ENCODE results near the gene PARN. TPM values are rescaled to one million over a fixed set of nuclear protein-coding genes. Genes with fewer than 3 reads are reported as not detected.
"Not testable (repeated sequence)": the region's sequence is repeated elsewhere in the genome, so short reads cannot be mapped to it uniquely, and the experiment has no call there.

Gene PARN
- total RNA-seq, 1 donor from 2014 or later, result 24.5 TPM

GRCh38 chr16:14576532-14576931 lies 53.5 kb downstream of the PARN start:
- no peaks in the 10 kb centered on the region for H3K9me3 ChIP-seq (ENCODE audit: control insufficient read depth in 3 of 3, low read length in 3 of 3)
- no peak overlapping the region for H3K9ac ChIP-seq (ENCODE audit: low read depth in 1 of 3, low read length in 3 of 3)
- no peak overlapping the region for H3K4me3 ChIP-seq (ENCODE audit: low read length in 3 of 3)
- no peaks in the 10 kb centered on the region for H3K4me1 ChIP-seq (ENCODE audit: control insufficient read depth in 3 of 3, insufficient read depth in 3 of 3, low read length in 3 of 3)
- H3K36me3 ChIP-seq (ENCODE audit: control insufficient read depth in 3 of 3, insufficient read depth in 3 of 3, low read length in 3 of 3), result peaks cover 22 to 53% (median 42%) of the 10 kb centered on the region in 3 donors
- H3K27me3 ChIP-seq (ENCODE audit: control insufficient read depth in 3 of 3, insufficient read depth in 3 of 3, low read length in 3 of 3), result no peaks in the 10 kb centered on the region
- no peak overlapping the region for H3K27ac ChIP-seq (ENCODE audit: low read depth, low read length)

GRCh38 chr16:14576069-14576468 lies 54.0 kb downstream of the PARN start:
- H3K4me3 ChIP-seq (ENCODE audit: low read length in 3 of 3), result no peak overlapping the region
- H3K9me3 ChIP-seq (ENCODE audit: control insufficient read depth in 3 of 3, low read length in 3 of 3), result no peaks in the 10 kb centered on the region
- H3K36me3 ChIP-seq (ENCODE audit: control insufficient read depth in 3 of 3, insufficient read depth in 3 of 3, low read length in 3 of 3), result peaks cover 22 to 49% (median 37%) of the 10 kb centered on the region in 3 donors
- H3K27me3 ChIP-seq (ENCODE audit: control insufficient read depth in 3 of 3, insufficient read depth in 3 of 3, low read length in 3 of 3), result no peaks in the 10 kb centered on the region
- no peak overlapping the region for H3K27ac ChIP-seq (ENCODE audit: low read depth, low read length)
- H3K4me1 ChIP-seq (ENCODE audit: control insufficient read depth in 3 of 3, insufficient read depth in 3 of 3, low read length in 3 of 3), result no peaks in the 10 kb centered on the region
- H3K9ac ChIP-seq (ENCODE audit: low read depth in 1 of 3, low read length in 3 of 3), result no peak overlapping the region

DNA sequence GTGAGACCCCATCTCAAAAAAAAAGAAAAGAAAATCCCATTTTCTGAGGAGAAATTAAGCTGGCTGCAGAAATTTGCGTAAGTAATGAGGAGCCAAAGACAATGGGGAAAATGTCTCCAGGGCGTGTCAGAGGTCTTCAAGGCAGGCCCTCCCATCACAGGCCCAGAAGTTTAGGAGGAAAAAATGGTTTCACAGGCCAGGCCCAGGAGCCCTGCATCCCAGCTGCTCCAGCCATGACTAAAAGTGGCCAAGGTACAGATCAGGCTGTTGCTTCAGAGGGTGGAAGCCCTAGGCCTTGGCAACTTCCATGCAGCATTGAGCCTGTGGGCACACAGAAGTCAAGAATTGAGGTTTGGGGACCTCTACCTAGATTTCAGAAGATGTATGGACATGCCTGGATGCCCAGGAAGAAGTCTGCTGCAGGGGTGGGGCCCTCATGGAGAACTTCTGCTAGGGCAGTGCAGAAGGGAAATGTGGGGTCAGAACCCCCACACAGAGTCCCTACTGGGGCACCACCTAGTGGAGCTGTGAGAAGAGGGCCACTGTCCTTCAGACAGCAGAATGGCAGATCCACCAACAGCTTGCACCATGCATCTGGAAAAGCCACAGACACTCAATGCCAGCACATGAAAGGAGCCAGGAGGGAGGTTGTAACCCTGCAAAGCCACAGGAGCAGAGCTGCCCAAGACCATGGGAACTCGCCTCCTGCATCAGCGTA lies 55.2 kb downstream of the PARN start:
- H3K27me3 ChIP-seq (ENCODE audit: control insufficient read depth in 3 of 3, insufficient read depth in 3 of 3, low read length in 3 of 3); H3K27ac ChIP-seq (ENCODE audit: low read depth, low read length); H3K9ac ChIP-seq (ENCODE audit: low read depth in 1 of 3, low read length in 3 of 3); H3K4me1 ChIP-seq (ENCODE audit: control insufficient read depth in 3 of 3, insufficient read depth in 3 of 3, low read length in 3 of 3); H3K9me3 ChIP-seq (ENCODE audit: control insufficient read depth in 3 of 3, low read length in 3 of 3); H3K4me3 ChIP-seq (ENCODE audit: low read length in 3 of 3): not testable (repeated sequence)
- peaks cover 19 to 39% (median 30%) of the 10 kb centered on the region in 3 donors for H3K36me3 ChIP-seq (ENCODE audit: control insufficient read depth in 3 of 3, insufficient read depth in 3 of 3, low read length in 3 of 3)

- Histone ChIP-seq H3K27ac (ENCODE audit: low read depth, low read length) (no peak overlapping the region), H3K9ac (ENCODE audit: low read depth in 1 of 3, low read length in 3 of 3) (no peak overlapping the region), H3K4me3 (ENCODE audit: low read length in 3 of 3) (no peak overlapping the region), H3K27me3 (ENCODE audit: control insufficient read depth in 3 of 3, insufficient read depth in 3 of 3, low read length in 3 of 3) (no peaks in the 10 kb centered on the region), H3K36me3 (ENCODE audit: control insufficient read depth in 3 of 3, insufficient read depth in 3 of 3, low read length in 3 of 3) (peaks cover 7 to 25% (median 22%) of the 10 kb centered on the region in 3 donors), H3K4me1 (ENCODE audit: control insufficient read depth in 3 of 3, insufficient read depth in 3 of 3, low read length in 3 of 3) (no peaks in the 10 kb centered on the region), H3K9me3 (ENCODE audit: control insufficient read depth in 3 of 3, low read length in 3 of 3) (no peaks in the 10 kb centered on the region)
Measured at GRCh38 chr16:14572535-14572934, 57.5 kb downstream of the PARN start.

DNA sequence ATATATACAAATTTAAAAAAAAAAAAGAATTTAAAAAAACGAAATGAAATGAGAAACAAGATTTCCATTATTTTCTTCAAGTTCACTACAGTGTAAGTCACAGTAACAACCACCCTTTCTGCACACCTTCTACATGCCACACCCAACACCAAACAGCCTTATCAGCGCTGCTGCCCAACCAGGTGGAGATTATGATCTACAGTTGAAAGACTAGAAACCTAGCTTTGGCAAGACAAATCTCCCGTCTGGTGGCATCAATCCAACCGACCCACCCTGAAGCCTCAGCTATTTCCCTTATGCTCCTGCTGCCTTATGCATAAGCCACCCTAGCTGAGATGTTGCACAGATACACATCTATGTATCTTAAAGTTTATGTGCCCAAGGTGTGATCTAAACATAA lies 60.8 kb downstream of the PARN start:
- no peaks in the 10 kb centered on the region for H3K27me3 ChIP-seq (ENCODE audit: control insufficient read depth in 3 of 3, insufficient read depth in 3 of 3, low read length in 3 of 3)
- H3K9me3 ChIP-seq (ENCODE audit: control insufficient read depth in 3 of 3, low read length in 3 of 3), result no peaks in the 10 kb centered on the region
- no peak overlapping the region for H3K4me3 ChIP-seq (ENCODE audit: low read length in 3 of 3)
- H3K27ac ChIP-seq (ENCODE audit: low read depth, low read length), result no peak overlapping the region
- H3K4me1 ChIP-seq (ENCODE audit: control insufficient read depth in 3 of 3, insufficient read depth in 3 of 3, low read length in 3 of 3), result peaks cover 0 to 11% (median 0%) of the 10 kb centered on the region in 3 donors
- no peak overlapping the region for H3K9ac ChIP-seq (ENCODE audit: low read depth in 1 of 3, low read length in 3 of 3)
- H3K36me3 ChIP-seq (ENCODE audit: control insufficient read depth in 3 of 3, insufficient read depth in 3 of 3, low read length in 3 of 3), result peaks cover 2 to 10% (median 4%) of the 10 kb centered on the region in 3 donors

- H3K36me3 ChIP-seq (ENCODE audit: control insufficient read depth in 3 of 3, insufficient read depth in 3 of 3, low read length in 3 of 3), result peaks cover 0 to 3% (median 2%) of the 10 kb centered on the region in 3 donors
- H3K9ac ChIP-seq (ENCODE audit: low read depth in 1 of 3, low read length in 3 of 3), result no peak overlapping the region
- peaks cover 0 to 18% (median 0%) of the 10 kb centered on the region in 3 donors for H3K4me1 ChIP-seq (ENCODE audit: control insufficient read depth in 3 of 3, insufficient read depth in 3 of 3, low read length in 3 of 3)
- no peak overlapping the region for H3K4me3 ChIP-seq (ENCODE audit: low read length in 3 of 3)
- H3K9me3 ChIP-seq (ENCODE audit: control insufficient read depth in 3 of 3, low read length in 3 of 3), result no peaks in the 10 kb centered on the region
- no peaks in the 10 kb centered on the region for H3K27me3 ChIP-seq (ENCODE audit: control insufficient read depth in 3 of 3, insufficient read depth in 3 of 3, low read length in 3 of 3)
- H3K27ac ChIP-seq (ENCODE audit: low read depth, low read length), result no peak overlapping the region
Measured at GRCh38 chr16:14566599-14566998, 63.5 kb downstream of the PARN start.

GRCh38 chr16:14565688-14566025 lies 64.4 kb downstream of the PARN start:
- peaks cover 0 to 18% (median 0%) of the 10 kb centered on the region in 3 donors for H3K4me1 ChIP-seq (ENCODE audit: control insufficient read depth in 3 of 3, insufficient read depth in 3 of 3, low read length in 3 of 3)
- no peak overlapping the region for H3K4me3 ChIP-seq (ENCODE audit: low read length in 3 of 3)
- H3K9me3 ChIP-seq (ENCODE audit: control insufficient read depth in 3 of 3, low read length in 3 of 3), result no peaks in the 10 kb centered on the region
- no peak overlapping the region for H3K27ac ChIP-seq (ENCODE audit: low read depth, low read length)
- H3K9ac ChIP-seq (ENCODE audit: low read depth in 1 of 3, low read length in 3 of 3), result no peak overlapping the region
- H3K36me3 ChIP-seq (ENCODE audit: control insufficient read depth in 3 of 3, insufficient read depth in 3 of 3, low read length in 3 of 3), result peaks cover 0 to 3% (median 2%) of the 10 kb centered on the region in 3 donors
- H3K27me3 ChIP-seq (ENCODE audit: control insufficient read depth in 3 of 3, insufficient read depth in 3 of 3, low read length in 3 of 3), result no peaks in the 10 kb centered on the region

DNA sequence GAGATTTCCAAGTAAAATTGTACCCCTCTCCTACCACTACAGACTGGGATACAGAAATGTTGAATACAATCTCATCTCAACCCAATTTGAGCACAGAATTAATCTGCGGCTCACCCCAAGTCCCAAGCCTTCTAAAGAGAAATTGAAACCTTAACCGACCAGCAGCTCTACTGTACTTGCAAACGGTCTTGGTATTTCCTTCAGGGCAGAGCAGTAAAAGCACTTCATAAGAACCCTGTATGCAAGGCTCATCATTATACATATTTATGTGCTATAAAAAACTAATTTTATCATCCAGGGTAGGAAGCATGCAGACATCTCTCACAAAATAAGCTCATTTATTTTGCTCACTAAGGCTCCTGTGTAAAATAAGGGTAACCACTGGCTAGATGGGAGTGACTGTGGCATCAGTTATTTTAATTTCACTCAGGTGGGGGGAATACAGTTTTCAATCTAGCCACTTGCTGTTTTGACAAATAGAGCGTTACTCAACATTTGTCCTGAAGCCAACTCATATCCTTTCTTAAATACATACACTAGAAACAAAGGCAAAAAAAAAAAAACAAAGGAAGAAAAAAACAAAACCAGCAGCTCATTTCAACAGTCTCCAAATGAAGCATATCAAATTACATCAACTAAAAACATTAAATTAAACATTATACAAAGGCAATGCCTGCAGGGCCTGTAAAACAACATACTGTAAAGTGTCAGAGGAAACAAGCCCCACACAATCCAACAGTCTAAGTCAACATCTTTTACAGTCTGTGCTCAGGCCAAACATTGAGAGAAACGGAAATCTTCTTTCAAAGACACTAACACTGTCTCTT lies 65.0 kb downstream of the PARN start:
- peaks cover 0 to 18% (median 0%) of the 10 kb centered on the region in 3 donors for H3K4me1 ChIP-seq (ENCODE audit: control insufficient read depth in 3 of 3, insufficient read depth in 3 of 3, low read length in 3 of 3)
- no peak overlapping the region for H3K9ac ChIP-seq (ENCODE audit: low read depth in 1 of 3, low read length in 3 of 3)
- no peaks in the 10 kb centered on the region for H3K9me3 ChIP-seq (ENCODE audit: control insufficient read depth in 3 of 3, low read length in 3 of 3)
- H3K36me3 ChIP-seq (ENCODE audit: control insufficient read depth in 3 of 3, insufficient read depth in 3 of 3, low read length in 3 of 3), result peaks cover 0 to 3% (median 2%) of the 10 kb centered on the region in 3 donors
- H3K27ac ChIP-seq (ENCODE audit: low read depth, low read length), result no peak overlapping the region
- H3K4me3 ChIP-seq (ENCODE audit: low read length in 3 of 3), result no peak overlapping the region
- no peaks in the 10 kb centered on the region for H3K27me3 ChIP-seq (ENCODE audit: control insufficient read depth in 3 of 3, insufficient read depth in 3 of 3, low read length in 3 of 3)

GRCh38 chr16:14564323-14564722 lies 65.7 kb downstream of the PARN start:
- Histone ChIP-seq H3K27ac (ENCODE audit: low read depth, low read length) (no peak overlapping the region), H3K36me3 (ENCODE audit: control insufficient read depth in 3 of 3, insufficient read depth in 3 of 3, low read length in 3 of 3) (peaks cover 0 to 3% (median 2%) of the 10 kb centered on the region in 3 donors), H3K4me1 (ENCODE audit: control insufficient read depth in 3 of 3, insufficient read depth in 3 of 3, low read length in 3 of 3) (peaks cover 0 to 22% (median 0%) of the 10 kb centered on the region in 3 donors), H3K27me3 (ENCODE audit: control insufficient read depth in 3 of 3, insufficient read depth in 3 of 3, low read length in 3 of 3) (no peaks in the 10 kb centered on the region), H3K9ac (ENCODE audit: low read depth in 1 of 3, low read length in 3 of 3) (no peak overlapping the region), H3K9me3 (ENCODE audit: control insufficient read depth in 3 of 3, low read length in 3 of 3) (no peaks in the 10 kb centered on the region), H3K4me3 (ENCODE audit: low read length in 3 of 3) (no peak overlapping the region)

All from skeletal muscle tissue (tissue), 4 donors.